Stimulated activated CD4-positive, alpha-beta T cell treated with anti-CD3 and anti-CD28 coated beads, Interleukin-1b, Interleukin-23, amount 100 ng/mL, for 24 hours (primary cell): ENCODE data around the gene SLC22A2.
"Not testable (repeated sequence)": the region's sequence is repeated elsewhere in the genome, so short reads cannot be mapped to it uniquely, and the experiment has no call there.

ENCODE experiments used
- DNase-seq, 4 experiments: peaks; one replicate each; pipeline ENCODE4 v3.0.0-alpha.2; 2020; ENCODE audit warnings: low read depth in 4 of 4, low spot score in 1 of 4

Gene SLC22A2

GRCh38 chr6:160252073-160252813 is 6.4 kb downstream of the SLC22A2 start:
- no peak for DNase-seq

GRCh38 chr6:160249671-160250070 is 8.9 kb downstream of the SLC22A2 start:
- no peak for DNase-seq

DNA sequence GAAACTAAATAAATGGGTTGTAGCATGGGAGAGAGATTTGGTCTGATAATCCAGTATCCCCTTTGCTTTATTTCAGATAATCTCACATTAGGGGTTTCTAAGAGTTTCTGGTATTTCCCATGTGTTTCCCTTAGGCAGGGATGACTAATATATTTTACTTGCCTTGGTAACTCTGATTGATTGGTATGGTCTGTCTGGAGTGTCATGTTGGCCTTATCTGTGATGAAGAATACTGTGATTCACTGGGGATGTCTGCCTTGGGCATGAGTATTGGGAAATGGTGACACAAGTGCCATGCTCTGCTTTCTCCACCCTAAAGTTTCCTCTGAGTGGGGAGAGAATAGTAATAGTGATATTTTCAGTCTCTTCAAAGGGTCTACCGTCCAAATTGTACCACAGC is 10.1 kb downstream of the SLC22A2 start:
- DNase-seq = no peak

DNA sequence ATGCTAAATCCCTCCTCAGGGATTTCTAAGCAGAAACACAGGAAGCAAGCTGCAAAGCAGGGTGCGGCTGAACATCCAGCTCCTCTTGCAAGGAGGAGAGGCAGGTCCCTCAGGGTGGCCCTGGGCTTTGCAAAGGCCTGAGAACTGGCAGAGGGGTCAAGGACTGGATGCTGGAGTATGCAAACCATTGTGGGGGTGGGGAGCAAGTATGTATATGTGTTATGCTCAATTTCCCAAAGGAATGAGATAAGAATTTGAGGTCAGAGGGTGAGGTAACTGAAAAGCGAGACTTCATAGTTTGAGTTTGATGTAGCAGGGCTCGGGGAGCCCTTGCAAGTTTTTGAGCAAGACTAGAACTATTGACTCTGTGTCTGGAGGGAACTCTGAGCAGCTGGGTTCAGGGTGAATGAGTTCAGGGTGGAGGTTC is 11.2 kb downstream of the SLC22A2 start:
- no peak for DNase-seq

- no peak for DNase-seq
Observed at GRCh38 chr6:160240691-160241084, 17.9 kb downstream of the SLC22A2 start.

DNA sequence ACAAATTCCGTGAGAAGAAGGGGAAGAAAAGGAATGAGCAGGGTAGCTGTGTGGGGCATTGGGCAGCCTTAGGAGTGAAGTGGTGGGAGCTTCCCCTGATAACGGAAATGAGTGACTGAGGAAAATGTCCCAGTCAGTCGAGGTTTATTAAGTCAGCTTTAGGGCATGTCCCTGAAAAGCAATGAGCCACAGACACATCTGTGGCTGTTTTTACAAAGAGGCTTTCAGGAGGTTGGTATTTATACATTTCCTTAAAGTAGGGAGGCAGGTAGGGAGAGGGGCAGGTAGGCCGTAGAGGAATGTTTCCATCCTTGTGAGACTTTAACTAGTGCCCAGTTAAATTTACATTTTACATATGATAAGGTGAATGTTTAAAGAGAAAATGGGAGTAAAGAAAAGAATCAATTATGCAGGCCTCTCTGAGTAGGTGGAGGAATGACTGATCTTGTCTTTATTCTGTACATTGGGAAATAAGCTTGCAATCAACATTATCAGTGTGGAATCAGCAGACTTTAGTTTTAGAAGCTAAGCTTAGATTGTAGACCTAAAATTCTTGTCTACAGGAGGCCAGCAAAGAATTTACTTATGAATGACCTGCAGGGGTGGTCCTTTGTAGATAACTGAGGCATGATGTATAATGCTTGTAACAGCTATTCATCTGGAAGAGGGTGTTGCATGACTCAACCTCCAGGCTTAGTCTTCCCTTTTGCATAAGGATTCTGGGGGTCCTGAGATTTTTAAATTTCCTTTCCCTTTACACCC is 18.5 kb downstream of the SLC22A2 start:
- DNase-seq = no peak

DNA sequence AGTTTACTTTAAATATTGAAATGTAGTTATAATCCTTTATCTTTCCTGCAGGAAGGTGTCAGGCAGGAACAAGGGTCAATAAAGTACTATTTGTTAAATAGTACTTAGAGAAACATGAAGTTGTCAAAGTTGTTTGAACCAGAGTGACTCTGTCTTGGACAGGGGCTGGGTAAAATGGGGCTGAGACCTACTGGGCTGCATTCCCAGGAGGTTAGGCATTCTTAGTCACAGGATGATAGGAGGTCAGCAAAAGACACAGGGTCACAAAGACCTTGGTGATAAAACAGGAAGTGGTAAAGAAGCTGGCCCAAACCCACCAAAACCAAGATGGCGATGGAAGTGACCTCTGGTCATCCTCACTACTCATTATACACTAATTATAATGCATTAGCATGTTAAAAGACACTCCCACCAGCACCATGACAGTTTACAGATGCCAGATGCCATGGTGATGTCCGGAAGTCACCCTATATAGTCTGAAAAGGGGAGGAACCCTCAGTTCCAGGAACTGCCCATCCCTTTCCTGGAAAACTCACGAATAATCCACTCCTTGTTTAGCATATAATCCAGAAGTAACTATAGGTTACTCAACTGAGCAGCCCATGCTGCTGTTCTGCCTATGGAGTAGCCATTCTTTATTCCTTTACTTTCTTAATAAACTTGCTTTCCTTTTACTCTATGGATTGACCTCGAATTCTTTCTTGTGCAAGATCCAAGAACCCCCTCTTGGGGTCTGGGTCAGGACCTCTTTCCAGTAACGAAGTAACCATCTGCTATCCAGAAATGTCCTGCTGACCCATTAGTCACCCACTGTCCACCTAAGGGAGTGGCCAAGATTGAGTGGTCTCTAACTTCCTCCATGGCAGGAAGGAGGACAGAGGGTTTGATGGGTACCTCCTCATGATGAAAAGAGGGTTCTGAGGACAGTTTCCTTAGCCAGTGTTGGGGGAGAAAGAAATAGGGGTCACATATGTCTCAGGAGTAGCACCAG is 19.6 kb downstream of the SLC22A2 start:
- DNase-seq = no peak

DNA sequence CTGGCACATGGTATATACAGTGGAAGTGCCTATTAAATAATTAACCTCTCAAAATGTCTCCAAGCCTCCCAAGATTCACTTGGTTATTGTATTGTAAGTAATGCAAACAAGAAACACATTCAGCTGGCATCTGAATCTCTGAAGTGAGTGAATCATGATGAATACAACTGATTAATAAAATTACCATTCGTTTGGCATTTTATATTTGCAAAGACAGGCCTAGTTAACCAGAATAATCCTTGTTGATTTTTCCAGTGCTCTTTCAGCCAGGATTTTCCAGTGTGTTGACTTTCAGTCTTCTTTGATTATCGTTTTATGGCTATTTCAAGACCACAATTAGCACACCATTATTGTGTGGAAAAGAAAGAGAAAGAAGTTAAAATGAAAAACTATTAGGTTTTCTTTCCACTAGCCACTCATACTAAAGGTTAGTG is 20.3 kb downstream of the SLC22A2 start:
- no peak for DNase-seq

DNA sequence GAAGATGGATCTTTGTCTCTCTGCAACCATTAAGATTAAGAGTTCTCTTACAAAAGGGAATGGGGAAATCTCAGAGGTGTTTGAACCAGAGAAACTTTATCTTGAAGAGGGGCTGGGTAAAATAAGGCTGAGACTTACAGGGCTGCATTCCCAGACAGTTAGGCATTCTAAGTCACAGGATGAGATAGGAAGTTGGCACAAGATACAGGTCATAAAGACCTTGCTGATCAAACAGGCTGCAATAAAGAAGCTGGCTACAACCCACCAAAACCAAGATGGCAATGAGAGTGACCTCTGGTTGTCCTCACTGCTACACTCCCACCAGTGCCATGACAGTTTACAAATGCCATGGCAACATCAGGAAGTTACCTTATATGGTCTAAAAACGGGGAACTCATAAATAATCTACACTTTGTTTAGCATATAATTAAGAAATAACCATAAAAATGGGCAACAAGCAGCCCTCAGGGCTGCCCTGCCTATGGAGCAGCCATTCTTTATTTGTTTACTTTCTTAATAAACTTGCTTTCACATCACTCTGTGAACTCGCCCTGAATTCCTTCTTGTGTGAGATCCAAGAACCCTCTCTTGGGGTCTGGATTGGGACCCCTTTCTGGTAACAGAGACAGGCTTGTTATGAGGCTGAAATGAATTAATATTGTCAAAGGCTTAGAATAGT is 20.9 kb downstream of the SLC22A2 start:
- DNase-seq = not testable (repeated sequence)

DNA sequence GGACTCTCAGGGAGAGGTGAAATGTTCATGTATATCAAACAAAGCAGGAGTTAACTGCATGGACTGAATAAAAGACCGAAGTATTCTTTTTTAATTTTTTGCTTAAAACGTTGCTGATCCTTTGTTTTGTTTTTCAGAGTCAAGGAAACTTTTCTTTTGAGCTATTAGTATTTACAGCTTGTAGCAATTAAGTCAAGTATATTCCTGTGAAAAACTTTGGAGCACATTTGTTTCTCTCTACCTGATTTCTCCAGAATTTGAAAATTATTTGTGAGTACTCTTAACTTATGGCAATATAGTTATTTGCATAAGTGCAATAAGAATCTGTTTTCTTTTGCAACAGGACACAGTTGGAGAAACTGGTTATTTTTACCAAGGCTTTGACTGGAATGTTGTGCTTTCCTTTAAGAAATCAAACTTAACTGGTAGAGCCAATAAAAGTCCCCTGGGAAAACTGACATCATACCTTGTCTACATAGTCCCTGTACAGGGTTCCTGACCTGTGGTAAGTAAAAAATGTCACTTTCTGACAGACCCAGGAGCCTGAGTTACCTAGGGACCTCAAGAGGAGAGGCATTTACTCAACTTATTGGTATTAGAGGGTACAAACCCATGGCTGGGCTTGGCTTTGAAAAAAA is 22.3 kb downstream of the SLC22A2 start:
- not testable (repeated sequence) for DNase-seq

DNA sequence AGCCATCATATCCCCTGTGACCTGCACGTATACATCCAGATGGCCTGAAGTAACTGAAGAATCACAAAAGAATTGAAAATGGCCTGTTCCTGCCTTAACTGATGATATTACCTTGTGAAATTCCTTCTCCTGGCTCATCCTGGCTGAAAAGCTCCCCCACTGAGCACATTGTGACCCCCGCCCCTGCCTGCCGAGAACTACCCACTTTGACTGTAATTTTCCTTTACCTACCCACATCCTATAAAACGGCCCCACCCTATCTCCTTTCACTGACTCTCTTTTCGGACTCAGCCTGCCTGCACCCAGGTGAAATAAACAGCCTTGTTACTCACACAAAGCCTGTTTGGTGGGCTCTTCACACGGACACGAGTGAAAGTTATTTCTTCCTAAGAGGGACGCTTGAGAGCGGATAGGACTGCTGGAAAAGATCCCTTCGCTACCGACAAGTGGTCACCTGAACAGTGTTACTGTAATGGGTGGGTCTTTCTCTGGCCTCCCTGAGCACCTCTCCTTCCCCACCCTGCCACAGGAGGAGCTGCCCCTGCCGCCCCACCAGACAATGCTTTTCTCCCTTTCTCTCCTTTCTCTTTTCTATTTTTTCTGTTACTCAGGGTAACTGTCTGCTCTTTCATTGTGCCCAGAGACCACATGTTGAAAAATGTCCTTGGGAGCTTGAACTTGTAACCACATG is 24.5 kb downstream of the SLC22A2 start:
- not testable (repeated sequence) for DNase-seq

DNA sequence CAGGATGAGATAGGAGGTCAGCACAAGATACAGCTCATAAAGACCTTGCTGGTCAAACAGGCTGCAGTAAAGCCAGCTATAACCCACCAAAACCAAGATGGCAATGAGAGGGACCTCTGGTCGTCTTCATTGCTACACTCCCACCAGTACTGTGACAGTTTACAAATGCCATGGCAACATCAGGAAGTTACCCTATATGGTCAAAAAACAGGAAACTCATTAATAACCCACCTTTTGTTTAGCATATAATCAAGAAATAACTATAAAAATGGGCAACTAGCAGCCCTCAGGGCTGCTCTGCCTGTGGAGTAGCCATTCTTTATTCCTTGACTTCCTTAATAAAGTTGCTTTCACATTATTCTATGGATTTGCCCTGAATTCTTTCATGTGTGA is 30.9 kb downstream of the SLC22A2 start:
- no peak for DNase-seq

DNA sequence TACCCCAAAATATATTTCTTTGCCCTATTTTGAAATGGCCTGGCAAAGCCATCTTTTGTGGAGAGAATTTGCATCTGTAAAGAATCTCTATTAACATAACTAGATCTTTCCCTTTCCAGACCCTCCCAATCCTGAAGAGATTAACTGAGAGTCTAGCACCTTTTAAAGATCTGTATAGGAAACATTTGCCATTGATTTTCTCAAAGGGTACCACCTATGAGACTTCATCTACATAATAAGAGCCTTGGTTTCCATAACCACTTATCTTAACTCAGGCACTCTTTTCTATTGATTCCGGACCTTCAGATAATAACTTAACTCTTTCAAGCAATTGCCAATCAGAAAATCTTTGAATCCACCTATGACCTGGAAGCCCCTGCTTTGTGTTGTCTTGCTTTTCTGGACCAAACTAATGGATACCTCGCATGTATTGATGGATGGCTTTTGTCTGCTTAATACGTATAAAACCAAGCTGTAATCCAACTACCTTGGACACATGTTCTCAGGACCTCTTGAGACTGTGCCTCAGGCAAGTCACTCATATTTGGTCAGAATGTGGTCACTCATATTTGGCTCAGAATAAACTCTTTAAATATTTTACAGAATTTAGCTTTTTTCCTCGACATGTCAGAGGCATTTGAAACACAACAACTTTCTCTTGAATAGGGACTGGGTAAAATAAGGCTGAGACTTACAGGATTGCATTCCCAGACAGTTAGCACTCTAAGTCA is 31.4 kb downstream of the SLC22A2 start:
- no peak for DNase-seq

- DNase-seq = peak; percentile 12 to 55 (median 28)
Observed at GRCh38 chr6:160226118-160226591, 32.5 kb downstream of the SLC22A2 start.

GRCh38 chr6:160224639-160225237 is 33.9 kb downstream of the SLC22A2 start:
- DNase-seq = no peak

GRCh38 chr6:160222491-160222890 is 36.1 kb downstream of the SLC22A2 start:
- no peak for DNase-seq

DNA sequence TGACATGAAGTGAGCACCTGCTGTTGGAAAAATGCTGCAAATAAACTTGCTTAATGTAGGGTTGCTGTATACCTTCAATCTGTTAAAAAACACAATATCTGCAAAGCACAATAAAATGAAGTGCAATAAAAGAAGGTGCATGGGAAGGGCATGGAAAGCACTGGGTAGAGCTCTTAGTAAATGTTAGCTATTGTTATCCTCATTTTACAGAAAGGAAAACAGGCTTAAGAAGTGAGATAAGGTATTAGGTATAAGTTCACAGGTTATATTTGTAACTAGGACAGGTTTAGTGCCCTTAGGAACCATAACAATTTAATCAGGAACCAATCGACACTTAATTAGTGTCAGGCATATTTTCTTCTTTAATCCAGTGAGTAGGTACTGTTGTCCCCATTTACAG is 36.7 kb downstream of the SLC22A2 start:
- DNase-seq = no peak

DNA sequence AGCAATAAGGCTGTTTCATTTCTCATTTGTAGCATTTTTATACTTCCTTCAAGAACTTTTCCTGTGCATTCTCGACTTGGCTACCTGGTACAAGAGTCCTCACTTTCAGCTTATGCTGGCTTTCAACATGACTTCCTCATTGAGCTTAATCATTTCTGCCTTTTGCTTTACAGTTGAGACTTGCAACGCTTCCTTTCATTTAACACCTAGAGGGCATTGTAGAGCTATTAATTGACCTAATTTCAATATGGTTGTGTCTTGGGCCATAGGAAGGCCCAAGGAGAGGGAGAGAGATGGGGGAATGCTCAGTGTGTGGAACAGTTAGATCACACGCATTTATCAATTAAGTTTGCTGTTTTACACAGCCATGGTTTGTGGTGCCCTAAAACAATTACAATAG is 37.2 kb downstream of the SLC22A2 start:
- DNase-seq = no peak
